ENCODE measurements around the gene PRR33.

PRR33 gene

GRCh38 chr11:1916132-1916985 is 24.7 kb upstream of the PRR33 start:
- no peak for DNase-seq (ENCODE audit: low read depth)

GRCh38 chr11:1915795-1916131 is 24.1 kb upstream of the PRR33 start:
- DNase-seq (ENCODE audit: low read depth) = no peak

GRCh38 chr11:1913271-1914060 is 21.8 kb upstream of the PRR33 start:
- DNase-seq (ENCODE audit: low read depth) = no peak

GRCh38 chr11:1912289-1912878 is 20.7 kb upstream of the PRR33 start:
- DNase-seq (ENCODE audit: low read depth) = no peak

GRCh38 chr11:1909524-1909923 is 17.8 kb upstream of the PRR33 start:
- DNase-seq (ENCODE audit: low read depth) = no peak

- no peak for DNase-seq (ENCODE audit: low read depth)
Measured at GRCh38 chr11:1908618-1909017, 16.9 kb upstream of the PRR33 start.

- DNase-seq (ENCODE audit: low read depth) = no peak
Measured at GRCh38 chr11:1906611-1907423, 15.1 kb upstream of the PRR33 start.

GRCh38 chr11:1906181-1906580 is 14.5 kb upstream of the PRR33 start:
- DNase-seq (ENCODE audit: low read depth) = no peak

GRCh38 chr11:1899686-1900085 is 8.0 kb upstream of the PRR33 start:
- DNase-seq (ENCODE audit: low read depth) = no peak

- no peak for DNase-seq (ENCODE audit: low read depth)
Measured at GRCh38 chr11:1899090-1899489, 7.4 kb upstream of the PRR33 start.

GRCh38 chr11:1896923-1897322 is 5.2 kb upstream of the PRR33 start:
- DNase-seq (ENCODE audit: low read depth) = no peak

- DNase-seq (ENCODE audit: low read depth) = no peak
Measured at GRCh38 chr11:1896468-1896867, 4.8 kb upstream of the PRR33 start.

- DNase-seq (ENCODE audit: low read depth) = no peak
Measured at GRCh38 chr11:1894759-1895158, 3.1 kb upstream of the PRR33 start.

- DNase-seq (ENCODE audit: low read depth) = no peak
Measured at GRCh38 chr11:1893581-1894359, 2.1 kb upstream of the PRR33 start.

GRCh38 chr11:1892558-1892957 is 863 bp upstream of the PRR33 start:
- no peak for DNase-seq (ENCODE audit: low read depth)

GRCh38 chr11:1892116-1892515 is 421 bp upstream of the PRR33 start:
- DNase-seq (ENCODE audit: low read depth) = no peak

GRCh38 chr11:1890856-1891830 is 552 bp downstream of the PRR33 start:
- DNase-seq (ENCODE audit: low read depth) = no peak

GRCh38 chr11:1889941-1890855 is 1.5 kb downstream of the PRR33 start:
- DNase-seq (ENCODE audit: low read depth) = no peak
